ENCODE results near the gene UGGT1.

Gene UGGT1

GRCh38 chr2:128187032-128187654, 96.1 kb downstream of the UGGT1 start:
- H3K4me2 ChIP-seq (ENCODE audit: insufficient read depth, low read length, poor library complexity, severe bottlenecking), result no peak overlapping the region
- H3K27me3 ChIP-seq (ENCODE audit: control insufficient read depth in 3 of 3, insufficient read depth in 3 of 3, low read depth in 1 of 3, low read length in 3 of 3), result no peaks in the 10 kb centered on the region
- H4K8ac ChIP-seq (ENCODE audit: low read depth, low read length), result no peak overlapping the region
- no peak overlapping the region for H3K18ac ChIP-seq (ENCODE audit: low read length)
- H3K27ac ChIP-seq (replicated peaks; ENCODE audit: low read length), result no peak overlapping the region
- no peaks in the 10 kb centered on the region for H3K9me3 ChIP-seq (replicated peaks in 1 of 2; ENCODE audit: control insufficient read depth in 2 of 2, insufficient read depth in 1 of 2, low read depth in 1 of 2, low read length in 2 of 2)
- H2AK5ac ChIP-seq (ENCODE audit: low read depth, low read length), result no peak overlapping the region
- no peak overlapping the region for H2AFZ ChIP-seq (ENCODE audit: low read length)
- H3K4me1 ChIP-seq (ENCODE audit: control insufficient read depth in 2 of 2, insufficient read depth in 1 of 2, low read depth in 1 of 2, low read length in 2 of 2), result no peaks in the 10 kb centered on the region
- no peak overlapping the region for H3K4ac ChIP-seq (ENCODE audit: low read length)
- no peak overlapping the region for H4K91ac ChIP-seq (ENCODE audit: low read depth, low read length, poor library complexity)
- no peak overlapping the region for H3K4me3 ChIP-seq (ENCODE audit: low read length in 2 of 2)
- DNase-seq (ENCODE audit: low spot score), result no peak
- no peak overlapping the region for H3K9ac ChIP-seq (ENCODE audit: low read depth, low read length, poor library complexity)
- no peak overlapping the region for H2BK12ac ChIP-seq (ENCODE audit: low read length)
- H3K79me1 ChIP-seq (ENCODE audit: low read depth, low read length), result no peaks in the 10 kb centered on the region
- WGBS, 2 donors (ENCODE audit: extremely low coverage in 2 of 2, insufficient read length in 2 of 2, insufficient replicate concordance in 1 of 2), result no CpG with 5 or more reads among the region's 9 CpGs
- H3K23ac ChIP-seq (ENCODE audit: low read depth, low read length, poor library complexity), result no peak overlapping the region
- H2BK5ac ChIP-seq (ENCODE audit: low read length), result no peak overlapping the region
- no peak overlapping the region for H2BK120ac ChIP-seq (ENCODE audit: low read depth, low read length)
- H3K14ac ChIP-seq (ENCODE audit: low read length), result no peak overlapping the region
- peaks cover 15 to 95% of the 10 kb centered on the region in 2 donors for H3K36me3 ChIP-seq (replicated peaks in 1 of 2; ENCODE audit: control insufficient read depth in 2 of 2, insufficient read depth in 2 of 2, low read length in 2 of 2)
- no peak overlapping the region for H2BK15ac ChIP-seq (ENCODE audit: low read length)

- Histone ChIP-seq H3K4ac (ENCODE audit: low read length) (no peak overlapping the region), H3K36me3 (replicated peaks in 1 of 2; ENCODE audit: control insufficient read depth in 2 of 2, insufficient read depth in 2 of 2, low read length in 2 of 2) (peaks cover 5 to 37% of the 10 kb centered on the region in 2 donors), H3K23ac (ENCODE audit: low read depth, low read length, poor library complexity) (no peak overlapping the region), H3K79me1 (ENCODE audit: low read depth, low read length) (no peaks in the 10 kb centered on the region), H2BK12ac (ENCODE audit: low read length) (no peak overlapping the region), H3K4me1 (ENCODE audit: control insufficient read depth in 2 of 2, insufficient read depth in 1 of 2, low read depth in 1 of 2, low read length in 2 of 2) (no peaks in the 10 kb centered on the region), H3K9me3 (replicated peaks in 1 of 2; ENCODE audit: control insufficient read depth in 2 of 2, insufficient read depth in 1 of 2, low read depth in 1 of 2, low read length in 2 of 2) (no peaks in the 10 kb centered on the region), H2BK120ac (ENCODE audit: low read depth, low read length) (no peak overlapping the region), H3K4me2 (ENCODE audit: insufficient read depth, low read length, poor library complexity, severe bottlenecking) (no peak overlapping the region), H3K27ac (replicated peaks; ENCODE audit: low read length) (no peak overlapping the region), H3K9ac (ENCODE audit: low read depth, low read length, poor library complexity) (no peak overlapping the region), H3K14ac (ENCODE audit: low read length) (no peak overlapping the region), H2BK5ac (ENCODE audit: low read length) (no peak overlapping the region), H2AFZ (ENCODE audit: low read length) (no peak overlapping the region), H3K4me3 (ENCODE audit: low read length in 2 of 2) (no peak overlapping the region), H3K27me3 (ENCODE audit: control insufficient read depth in 3 of 3, insufficient read depth in 3 of 3, low read depth in 1 of 3, low read length in 3 of 3) (no peaks in the 10 kb centered on the region), H2BK15ac (ENCODE audit: low read length) (no peak overlapping the region), H4K8ac (ENCODE audit: low read depth, low read length) (no peak overlapping the region), H3K18ac (ENCODE audit: low read length) (no peak overlapping the region), H4K91ac (ENCODE audit: low read depth, low read length, poor library complexity) (no peak overlapping the region), H2AK5ac (ENCODE audit: low read depth, low read length) (no peak overlapping the region)
- WGBS, 2 donors (ENCODE audit: extremely low coverage in 2 of 2, insufficient read length in 2 of 2, insufficient replicate concordance in 1 of 2), result no CpG with 5 or more reads among the region's 6 CpGs
- no peak for DNase-seq (ENCODE audit: low spot score)
Observed at GRCh38 chr2:128195435-128195984, 104.5 kb downstream of the UGGT1 start.

GRCh38 chr2:128196026-128196425, 105.0 kb downstream of the UGGT1 start:
- no peak overlapping the region for H3K14ac ChIP-seq (ENCODE audit: low read length)
- H3K4ac ChIP-seq (ENCODE audit: low read length), result no peak overlapping the region
- no peak overlapping the region for H3K4me2 ChIP-seq (ENCODE audit: insufficient read depth, low read length, poor library complexity, severe bottlenecking)
- H3K79me1 ChIP-seq (ENCODE audit: low read depth, low read length), result no peaks in the 10 kb centered on the region
- H2BK5ac ChIP-seq (ENCODE audit: low read length), result no peak overlapping the region
- no peak overlapping the region for H2BK12ac ChIP-seq (ENCODE audit: low read length)
- no peak overlapping the region for H2AFZ ChIP-seq (ENCODE audit: low read length)
- H3K9ac ChIP-seq (ENCODE audit: low read depth, low read length, poor library complexity), result no peak overlapping the region
- no peak overlapping the region for H3K18ac ChIP-seq (ENCODE audit: low read length)
- H4K91ac ChIP-seq (ENCODE audit: low read depth, low read length, poor library complexity), result no peak overlapping the region
- H3K27ac ChIP-seq (replicated peaks; ENCODE audit: low read length), result no peak overlapping the region
- no peaks in the 10 kb centered on the region for H3K9me3 ChIP-seq (replicated peaks in 1 of 2; ENCODE audit: control insufficient read depth in 2 of 2, insufficient read depth in 1 of 2, low read depth in 1 of 2, low read length in 2 of 2)
- no peak for DNase-seq (ENCODE audit: low spot score)
- no peak overlapping the region for H2BK15ac ChIP-seq (ENCODE audit: low read length)
- H3K4me3 ChIP-seq (ENCODE audit: low read length in 2 of 2), result no peak overlapping the region
- H3K27me3 ChIP-seq (ENCODE audit: control insufficient read depth in 3 of 3, insufficient read depth in 3 of 3, low read depth in 1 of 3, low read length in 3 of 3), result no peaks in the 10 kb centered on the region
- H2BK120ac ChIP-seq (ENCODE audit: low read depth, low read length), result no peak overlapping the region
- H4K8ac ChIP-seq (ENCODE audit: low read depth, low read length), result no peak overlapping the region
- H3K23ac ChIP-seq (ENCODE audit: low read depth, low read length, poor library complexity), result no peak overlapping the region
- no peaks in the 10 kb centered on the region for H3K4me1 ChIP-seq (ENCODE audit: control insufficient read depth in 2 of 2, insufficient read depth in 1 of 2, low read depth in 1 of 2, low read length in 2 of 2)
- WGBS, 2 donors (ENCODE audit: extremely low coverage in 2 of 2, insufficient read length in 2 of 2, insufficient replicate concordance in 1 of 2), result no CpG with 5 or more reads among the region's 5 CpGs
- no peak overlapping the region for H2AK5ac ChIP-seq (ENCODE audit: low read depth, low read length)
- peaks cover 4 to 31% of the 10 kb centered on the region in 2 donors for H3K36me3 ChIP-seq (replicated peaks in 1 of 2; ENCODE audit: control insufficient read depth in 2 of 2, insufficient read depth in 2 of 2, low read length in 2 of 2)

- H2BK120ac ChIP-seq (ENCODE audit: low read depth, low read length), result no peak overlapping the region
- no CpG with 5 or more reads among the region's 6 CpGs for WGBS, 2 donors (ENCODE audit: extremely low coverage in 2 of 2, insufficient read length in 2 of 2, insufficient replicate concordance in 1 of 2)
- no peaks in the 10 kb centered on the region for H3K79me1 ChIP-seq (ENCODE audit: low read depth, low read length)
- no peak overlapping the region for H2AK5ac ChIP-seq (ENCODE audit: low read depth, low read length)
- no peak overlapping the region for H3K9ac ChIP-seq (ENCODE audit: low read depth, low read length, poor library complexity)
- no peaks in the 10 kb centered on the region for H3K9me3 ChIP-seq (replicated peaks in 1 of 2; ENCODE audit: control insufficient read depth in 2 of 2, insufficient read depth in 1 of 2, low read depth in 1 of 2, low read length in 2 of 2)
- no peak overlapping the region for H2BK12ac ChIP-seq (ENCODE audit: low read length)
- H2AFZ ChIP-seq (ENCODE audit: low read length), result no peak overlapping the region
- no peak overlapping the region for H3K27ac ChIP-seq (replicated peaks; ENCODE audit: low read length)
- no peak overlapping the region for H4K8ac ChIP-seq (ENCODE audit: low read depth, low read length)
- H2BK5ac ChIP-seq (ENCODE audit: low read length), result no peak overlapping the region
- no peak for DNase-seq (ENCODE audit: low spot score)
- H3K4ac ChIP-seq (ENCODE audit: low read length), result no peak overlapping the region
- H3K36me3 ChIP-seq (replicated peaks in 1 of 2; ENCODE audit: control insufficient read depth in 2 of 2, insufficient read depth in 2 of 2, low read length in 2 of 2), result peaks cover 4 to 28% of the 10 kb centered on the region in 2 donors
- no peak overlapping the region for H3K4me2 ChIP-seq (ENCODE audit: insufficient read depth, low read length, poor library complexity, severe bottlenecking)
- no peak overlapping the region for H3K18ac ChIP-seq (ENCODE audit: low read length)
- no peaks in the 10 kb centered on the region for H3K4me1 ChIP-seq (ENCODE audit: control insufficient read depth in 2 of 2, insufficient read depth in 1 of 2, low read depth in 1 of 2, low read length in 2 of 2)
- H3K23ac ChIP-seq (ENCODE audit: low read depth, low read length, poor library complexity), result no peak overlapping the region
- H3K14ac ChIP-seq (ENCODE audit: low read length), result no peak overlapping the region
- H2BK15ac ChIP-seq (ENCODE audit: low read length), result no peak overlapping the region
- no peak overlapping the region for H3K4me3 ChIP-seq (ENCODE audit: low read length in 2 of 2)
- H4K91ac ChIP-seq (ENCODE audit: low read depth, low read length, poor library complexity), result no peak overlapping the region
- H3K27me3 ChIP-seq (ENCODE audit: control insufficient read depth in 3 of 3, insufficient read depth in 3 of 3, low read depth in 1 of 3, low read length in 3 of 3), result no peaks in the 10 kb centered on the region
Observed at GRCh38 chr2:128196471-128196931, 105.5 kb downstream of the UGGT1 start.
